B cell (primary cell): ENCODE results near the gene LYSMD2. TPM values are rescaled to one million over a fixed set of nuclear protein-coding genes. Genes with fewer than 3 reads are reported as not detected.

Source experiments
- ATAC-seq: fragments of 200-7000 bp; cut with Tn5 transposase; one replicate; pipeline ENCODE4 v1.10.0; 2021; ENCODE audit warnings: low read depth, mild to moderate bottlenecking, moderate number of reproducible peaks, moderate library complexity
- CTCF ChIA-PET: fragments of 350-600 bp; sonication (Branson Sonifier 250); formaldehyde crosslinking; loops from one replicate; lab custom pipeline; 2021; ENCODE audit warnings: antibody characterized with exemption, inconsistent platforms; lab: Charles Lee
- POLR2A ChIA-PET: fragments of 350-600 bp; sonication (Branson Sonifier 250); formaldehyde crosslinking; loops from one replicate; lab custom pipeline; 2021; ENCODE audit warnings: antibody characterized with exemption; lab: Charles Lee
- DNase-seq: peaks from one replicate; pipeline ENCODE4 v3.0.0; 2013
- H2AFZ ChIP-seq: 2 replicates; pipeline ENCODE4 v1.6.1; 2012; ENCODE audit warnings: mild to moderate bottlenecking, low read depth, low read length; ENCODE audit not compliant: insufficient read depth, poor library complexity, severe bottlenecking
- H3K27ac ChIP-seq, 2 donors: 1 replicate in 1 of 2; 2 replicates in 1 of 2; pipeline ENCODE4 v1.5.1; 2012 to 2013; ENCODE audit warnings: low read length in 2 of 2, mild to moderate bottlenecking in 2 of 2, moderate library complexity in 1 of 2
- H3K27me3 ChIP-seq, 4 experiments: fragments of 200-600 bp in 1 of 4; sonication (generic) in 1 of 4; replicated peaks in 1 of 4; 1 replicate in 2 of 4; 2 replicates in 2 of 4; pipeline versions ENCODE4 v1.6.1 to v1.7.0; 2013 to 2016; ENCODE audit warnings: low read length in 3 of 4, mild to moderate bottlenecking in 2 of 4, mixed read lengths in 1 of 4, moderate library complexity in 1 of 4; ENCODE audit not compliant: insufficient read depth in 4 of 4, control insufficient read depth in 3 of 4; ENCODE audit errors: control extremely low read depth in 1 of 4
- H3K36me3 ChIP-seq, 2 experiments: replicated peaks in 1 of 2; 1 replicate in 1 of 2; 2 replicates in 1 of 2; pipeline versions ENCODE4 v1.6.1 to v1.7.1; 2013; ENCODE audit warnings: low read length in 1 of 2; ENCODE audit not compliant: insufficient read depth in 2 of 2, control insufficient read depth in 1 of 2; ENCODE audit errors: control extremely low read depth in 1 of 2, extremely low read depth in 1 of 2
- H3K4me1 ChIP-seq, 2 donors: fragments of 200-600 bp in 1 of 2; sonication (generic) in 1 of 2; 1 replicate in 1 of 2; 2 replicates in 1 of 2; pipeline versions ENCODE4 v1.5.1 to v1.6.1; 2013 to 2017; ENCODE audit warnings: low read length in 2 of 2; ENCODE audit not compliant: control insufficient read depth in 2 of 2, insufficient read depth in 2 of 2
- H3K4me2 ChIP-seq: replicated peaks from 2 replicates; pipeline ENCODE3; 2012; ENCODE audit warnings: mild to moderate bottlenecking, low read depth, low read length; ENCODE audit not compliant: poor library complexity, severe bottlenecking
- H3K4me3 ChIP-seq, 5 experiments: fragments of 200-600 bp in 1 of 5; sonication (generic) in 1 of 5; 1 replicate in 3 of 5; 2 replicates in 2 of 5; pipeline versions ENCODE4 v1.5.1 to v1.7.0; 2011 to 2016; ENCODE audit warnings: low read length in 4 of 5, mild to moderate bottlenecking in 4 of 5, low read depth in 2 of 5, control low read depth in 1 of 5, moderate library complexity in 1 of 5; ENCODE audit not compliant: insufficient read depth in 1 of 5; ENCODE audit errors: control extremely low read depth in 1 of 5, extremely low read depth in 1 of 5
- H3K79me2 ChIP-seq: fragments of 200-600 bp; sonication (generic); one replicate; pipeline ENCODE4 v1.6.0; 2016; ENCODE audit warnings: low read length; ENCODE audit not compliant: control insufficient read depth, insufficient read depth
- H3K9ac ChIP-seq: fragments of 200-600 bp; sonication (generic); 2 replicates; pipeline ENCODE4 v1.6.1; 2017; ENCODE audit warnings: mild to moderate bottlenecking, low read length, moderate library complexity
- H3K9me3 ChIP-seq, 3 donors: one replicate each; pipeline versions ENCODE4 v1.6.1 to v1.7.1; 2013; ENCODE audit warnings: low read length in 2 of 3; ENCODE audit not compliant: control insufficient read depth in 2 of 3, insufficient read depth in 1 of 3; ENCODE audit errors: control extremely low read depth in 1 of 3
- H4K20me1 ChIP-seq: 2 replicates; pipeline ENCODE4 v1.6.0; 2012; ENCODE audit warnings: mild to moderate bottlenecking, low read length; ENCODE audit not compliant: insufficient read depth, control insufficient read depth, poor library complexity, severe bottlenecking
- H3K27ac Mint-ChIP-seq: one replicate; pipeline ENCODE4 v1.8.0; 2021; ENCODE audit warnings: mixed read lengths
- H3K27me3 Mint-ChIP-seq: one replicate; pipeline ENCODE4 v1.8.0; 2021; ENCODE audit warnings: mixed read lengths
- H3K4me1 Mint-ChIP-seq: one replicate; pipeline ENCODE4 v1.8.0; 2021; ENCODE audit warnings: mixed read lengths
- H3K4me3 Mint-ChIP-seq: one replicate; pipeline ENCODE4 v1.8.0; 2021; ENCODE audit warnings: mixed read lengths
- H3K9me3 Mint-ChIP-seq: one replicate; pipeline ENCODE4 v1.8.0; 2022; ENCODE audit warnings: mixed read lengths; ENCODE audit not compliant: insufficient read depth
- EZH2 ChIP-seq: IDR thresholded peaks from 2 replicates; pipeline ENCODE4 v1.6.1; 2012; ENCODE audit warnings: borderline replicate concordance, low read depth, mild to moderate bottlenecking, moderate library complexity, low read length; ENCODE audit not compliant: insufficient read depth, poor library complexity, severe bottlenecking
- WGBS: methylation state at CpG from one replicate; pipeline ENCODE4 v1.1.5; 2013; ENCODE audit warnings: missing lambda C conversion rate; ENCODE audit not compliant: insufficient coverage; 5-methylcytosine and 5-hydroxymethylcytosine counted together
- intact Hi-C: fragments of 100-400 bp; cut with micrococcal nuclease; formaldehyde crosslinking; loops from one replicate; pipeline ENCODE4 v1.10.0; 2022
- polyA plus RNA-seq: library from polyadenylated mRNA; depleted of rRNA; stranded (reverse); fragments of >200 nt; gene quantifications from 2 replicates; pipeline ENCODE4 v1.2.3, GENCODE V29; 2012
- total RNA-seq, 2 donors: library from RNA; stranded (reverse); fragments of 120-200 nt in 1 of 2; gene quantifications; 1 replicate in 1 of 2; 2 replicates in 1 of 2; pipeline versions ENCODE4 v1.2.3 to v1.2.4, GENCODE V29; 2013 to 2022
- TF ChIP-seq, protein P1 (sequence below): fragments of 200-600 bp; IDR thresholded peaks from one replicate; pipeline ENCODE4 v1.8.0; 2022; ENCODE audit warnings: antibody characterized with exemption, mild to moderate bottlenecking

Gene LYSMD2
- total and polyA plus RNA-seq, 2 donors (not counting 1 experiment from before 2014, with no cell fraction given): 31.0 to 48.2 TPM

DNA sequence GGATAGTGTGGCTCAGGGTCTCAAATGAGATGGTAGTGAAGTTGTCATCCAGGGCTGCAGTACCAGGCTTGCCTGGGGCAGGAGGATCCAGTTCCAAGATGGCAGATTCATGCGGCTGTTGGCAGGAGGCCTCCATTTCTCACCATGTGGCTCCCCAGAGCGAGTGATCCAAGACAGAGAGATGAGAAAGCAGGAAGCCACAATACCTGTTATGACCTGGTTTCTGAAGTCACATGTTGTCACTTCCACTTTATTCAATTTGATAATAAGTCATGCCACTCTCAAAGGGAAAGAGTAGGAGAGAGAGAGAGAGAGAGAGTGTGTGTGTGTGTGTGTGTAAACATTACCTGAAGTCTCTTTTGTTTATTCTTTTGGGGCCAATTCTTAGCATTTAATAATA, 44.1 kb upstream of the LYSMD2 start:
- no peak for DNase-seq
- Histone ChIP-seq H3K4me2 (no peak overlapping the region), H3K9ac (no peak overlapping the region), H3K36me3 (peaks cover 11 to 35% of the 10 kb centered on the region in 2 experiments), H3K4me1 (no peaks in the 10 kb centered on the region), H4K20me1 (peaks cover under 1% of the 10 kb centered on the region), H3K79me2 (no peaks in the 10 kb centered on the region), H3K9me3 (peaks cover 0 to 6% (median 2%) of the 10 kb centered on the region in 3 donors), H2AFZ (no peak overlapping the region), H3K4me3 (no peak overlapping the region), H3K27me3 (no peaks in the 10 kb centered on the region), H3K27ac (no peak overlapping the region)
- no peak for ATAC-seq
- POLR2A ChIA-PET: no interaction called here
- Mint-ChIP-seq H3K9me3 (no peaks in the 10 kb centered on the region), H3K27me3 (no peaks in the 10 kb centered on the region), H3K27ac (no peak overlapping the region), H3K4me3 (no peak overlapping the region), H3K4me1 (peaks cover 7% of the 10 kb centered on the region)
- TF ChIP-seq, protein P1, sequence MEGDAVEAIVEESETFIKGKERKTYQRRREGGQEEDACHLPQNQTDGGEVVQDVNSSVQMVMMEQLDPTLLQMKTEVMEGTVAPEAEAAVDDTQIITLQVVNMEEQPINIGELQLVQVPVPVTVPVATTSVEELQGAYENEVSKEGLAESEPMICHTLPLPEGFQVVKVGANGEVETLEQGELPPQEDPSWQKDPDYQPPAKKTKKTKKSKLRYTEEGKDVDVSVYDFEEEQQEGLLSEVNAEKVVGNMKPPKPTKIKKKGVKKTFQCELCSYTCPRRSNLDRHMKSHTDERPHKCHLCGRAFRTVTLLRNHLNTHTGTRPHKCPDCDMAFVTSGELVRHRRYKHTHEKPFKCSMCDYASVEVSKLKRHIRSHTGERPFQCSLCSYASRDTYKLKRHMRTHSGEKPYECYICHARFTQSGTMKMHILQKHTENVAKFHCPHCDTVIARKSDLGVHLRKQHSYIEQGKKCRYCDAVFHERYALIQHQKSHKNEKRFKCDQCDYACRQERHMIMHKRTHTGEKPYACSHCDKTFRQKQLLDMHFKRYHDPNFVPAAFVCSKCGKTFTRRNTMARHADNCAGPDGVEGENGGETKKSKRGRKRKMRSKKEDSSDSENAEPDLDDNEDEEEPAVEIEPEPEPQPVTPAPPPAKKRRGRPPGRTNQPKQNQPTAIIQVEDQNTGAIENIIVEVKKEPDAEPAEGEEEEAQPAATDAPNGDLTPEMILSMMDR: no peak
- TF ChIP-seq EZH2: no peak
- WGBS: 80% methylated on average over 1 of the region's 2 CpGs
- intact Hi-C loops: no loop called here
- CTCF ChIA-PET: interaction anchor here (15.9 kb wide), 1 partner anchor 130 kb away, joined by 728 read pairs; no protein-coding TSS in a partner anchor

DNA sequence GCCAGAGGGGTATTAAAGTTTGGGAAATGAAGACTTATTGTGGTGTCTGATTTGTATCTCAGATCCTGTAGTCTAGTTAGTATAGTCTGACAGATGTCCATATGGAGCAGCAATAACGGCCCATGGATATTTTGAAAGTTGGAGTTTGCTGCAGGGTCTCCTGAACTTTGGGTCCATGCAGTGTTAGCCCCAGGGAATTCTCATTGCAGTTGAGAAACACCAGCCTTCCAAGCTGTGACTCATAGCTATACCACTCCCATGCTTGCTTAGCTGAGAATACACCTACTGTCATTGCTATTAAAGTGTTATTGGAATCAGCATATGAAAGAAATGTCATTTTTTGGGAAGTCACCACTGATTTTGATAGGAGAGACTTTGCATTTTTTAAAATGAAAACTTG, 43.2 kb upstream of the LYSMD2 start:
- no peak overlapping the region for H3K27ac Mint-ChIP-seq
- no peak overlapping the region for H3K4me3 Mint-ChIP-seq
- DNase-seq: no peak
- no peak for ATAC-seq
- intact Hi-C loops: no loop called here
- Histone ChIP-seq H3K4me3 (no peak overlapping the region), H3K9me3 (peaks cover 0 to 6% (median 1%) of the 10 kb centered on the region in 3 donors), H3K27me3 (no peaks in the 10 kb centered on the region), H3K4me1 (peaks cover 0 to 4% of the 10 kb centered on the region in 2 donors), H3K9ac (no peak overlapping the region), H3K36me3 (peaks cover 11 to 29% of the 10 kb centered on the region in 2 experiments), H4K20me1 (peaks cover 7% of the 10 kb centered on the region), H3K79me2 (no peaks in the 10 kb centered on the region), H3K4me2 (no peak overlapping the region), H3K27ac (no peak overlapping the region), H2AFZ (no peak overlapping the region)
- no peak for TF ChIP-seq EZH2
- TF ChIP-seq, protein P1: no peak
- no peaks in the 10 kb centered on the region for H3K27me3 Mint-ChIP-seq
- ChIA-PET CTCF (interaction anchor here (15.9 kb wide), 1 partner anchor 130 kb away, joined by 728 read pairs; no protein-coding TSS in a partner anchor), POLR2A (no interaction called here)
- no peaks in the 10 kb centered on the region for H3K9me3 Mint-ChIP-seq
- H3K4me1 Mint-ChIP-seq: peaks cover 13% of the 10 kb centered on the region
- 100% methylated on average over 1 of the region's 1 CpG for whole genome bisulfite sequencing
